HG02938 (cell line): Measurements from ENCODE around the gene FOXL1.

Experiments used
- ATAC-seq: cut with Tn5 transposase; IDR thresholded peaks from one replicate; pipeline ENCODE4 v1.9.1; 2021; ENCODE audit warnings: mild to moderate bottlenecking, moderate library complexity; ENCODE audit not compliant: unreplicated experiment

The FOXL1 gene

DNA sequence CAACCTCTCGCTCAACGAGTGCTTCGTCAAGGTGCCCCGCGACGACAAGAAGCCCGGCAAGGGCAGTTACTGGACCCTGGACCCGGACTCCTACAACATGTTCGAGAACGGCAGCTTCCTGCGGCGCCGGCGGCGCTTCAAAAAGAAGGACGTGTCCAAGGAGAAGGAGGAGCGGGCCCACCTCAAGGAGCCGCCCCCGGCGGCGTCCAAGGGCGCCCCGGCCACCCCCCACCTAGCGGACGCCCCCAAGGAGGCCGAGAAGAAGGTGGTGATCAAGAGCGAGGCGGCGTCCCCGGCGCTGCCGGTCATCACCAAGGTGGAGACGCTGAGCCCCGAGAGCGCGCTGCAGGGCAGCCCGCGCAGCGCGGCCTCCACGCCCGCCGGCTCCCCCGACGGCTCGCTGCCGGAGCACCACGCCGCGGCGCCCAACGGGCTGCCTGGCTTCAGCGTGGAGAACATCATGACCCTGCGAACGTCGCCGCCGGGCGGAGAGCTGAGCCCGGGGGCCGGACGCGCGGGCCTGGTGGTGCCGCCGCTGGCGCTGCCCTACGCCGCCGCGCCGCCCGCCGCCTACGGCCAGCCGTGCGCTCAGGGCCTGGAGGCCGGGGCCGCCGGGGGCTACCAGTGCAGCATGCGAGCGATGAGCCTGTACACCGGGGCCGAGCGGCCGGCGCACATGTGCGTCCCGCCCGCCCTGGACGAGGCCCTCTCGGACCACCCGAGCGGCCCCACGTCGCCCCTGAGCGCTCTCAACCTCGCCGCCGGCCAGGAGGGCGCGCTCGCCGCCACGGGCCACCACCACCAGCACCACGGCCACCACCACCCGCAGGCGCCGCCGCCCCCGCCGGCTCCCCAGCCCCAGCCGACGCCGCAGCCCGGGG, 10.4 kb upstream of the FOXL1 start:
- no peak for ATAC-seq

- ATAC-seq = no peak
Observed at GRCh38 chr16:86568677-86569623, 9.4 kb upstream of the FOXL1 start.

GRCh38 chr16:86569701-86570447, 8.5 kb upstream of the FOXL1 start:
- no peak for ATAC-seq

DNA sequence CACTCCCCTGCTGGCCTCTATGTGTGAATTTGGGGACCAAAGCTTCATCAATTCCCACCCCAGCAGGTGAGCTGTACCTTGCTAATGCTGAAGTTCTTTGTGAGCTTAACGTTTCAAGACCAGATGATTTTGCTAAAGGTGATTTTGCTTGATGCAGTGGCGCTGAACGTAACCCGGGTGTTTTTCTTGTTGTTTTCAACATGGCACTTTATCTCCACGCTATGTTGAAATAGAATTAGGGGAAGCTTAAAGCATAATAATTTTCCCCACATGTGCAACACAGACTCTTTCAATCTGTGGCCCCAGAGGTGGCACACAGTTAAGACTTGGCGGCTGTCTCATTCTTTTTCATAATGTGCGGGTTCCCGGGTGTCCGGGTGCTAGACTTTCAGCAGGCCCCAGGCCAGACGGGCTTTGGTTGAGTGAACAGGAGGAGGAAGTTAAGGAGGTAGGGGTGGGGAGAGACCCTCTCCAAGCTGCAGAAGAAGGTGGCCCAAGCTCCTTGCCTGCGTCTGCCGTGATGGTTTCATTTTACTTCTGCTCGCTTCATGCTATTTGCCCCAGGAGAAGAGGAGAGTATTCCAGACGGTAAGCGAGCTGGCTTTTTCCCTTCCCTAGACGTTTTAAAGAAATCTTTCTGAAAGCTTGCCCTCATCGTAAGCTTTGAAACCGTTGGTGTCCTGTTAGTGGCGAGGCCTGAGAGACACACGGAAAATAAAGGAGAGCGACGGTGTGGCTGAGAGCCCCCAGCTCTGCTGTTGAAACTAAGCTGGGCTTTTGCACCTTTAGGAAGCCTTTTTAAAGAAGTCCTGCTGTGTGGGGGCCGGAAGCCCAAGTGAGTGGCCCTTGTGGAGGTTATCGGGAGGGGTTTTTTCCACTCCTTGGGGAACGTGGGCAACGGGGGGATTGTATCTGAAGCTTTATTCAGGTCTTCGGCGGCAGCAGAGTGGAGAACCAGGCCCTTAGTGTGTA, 7.5 kb upstream of the FOXL1 start:
- ATAC-seq = no peak

DNA sequence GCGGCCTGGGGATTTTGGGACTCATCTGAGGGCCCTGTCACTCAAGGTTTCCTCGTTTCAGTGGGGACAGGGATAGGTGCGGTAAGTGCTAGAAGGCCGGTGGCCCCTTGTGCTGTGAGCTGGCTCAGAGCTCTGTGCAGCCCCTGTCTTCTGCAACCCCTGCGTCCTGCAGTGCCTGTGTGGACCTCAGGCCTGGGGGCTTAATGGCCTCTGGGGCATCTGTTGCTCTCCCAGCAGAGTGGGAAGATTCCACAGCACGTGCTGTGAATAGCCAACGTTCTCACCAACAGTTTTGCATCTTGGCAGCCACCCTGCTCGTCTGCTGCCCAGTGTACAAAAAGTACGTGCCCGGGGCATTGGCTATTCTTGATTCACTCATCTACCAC, 6.8 kb upstream of the FOXL1 start:
- no peak for ATAC-seq

- ATAC-seq = no peak
Observed at GRCh38 chr16:86572041-86572521, 6.3 kb upstream of the FOXL1 start.

GRCh38 chr16:86572606-86573005, 5.7 kb upstream of the FOXL1 start:
- no peak for ATAC-seq

DNA sequence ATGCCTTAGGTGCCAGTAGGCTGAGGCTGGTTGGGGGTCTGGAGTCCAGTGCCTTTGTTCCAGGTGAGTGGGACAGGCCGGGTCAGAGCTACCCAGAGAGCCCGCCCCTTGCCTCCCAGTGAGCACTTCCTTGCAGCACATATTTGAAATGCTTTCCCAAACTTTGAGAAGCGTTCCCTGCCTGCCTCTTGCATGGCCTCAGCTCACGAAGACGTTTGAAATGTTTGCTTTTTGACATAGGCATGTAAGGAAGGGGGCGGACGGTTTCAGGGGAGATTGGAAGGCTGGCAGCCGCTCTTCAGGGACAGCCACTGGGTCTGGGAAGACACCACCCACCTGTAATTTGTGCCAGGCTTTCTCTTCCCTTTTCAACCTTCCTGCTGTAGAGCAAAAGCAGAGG, 5.1 kb upstream of the FOXL1 start:
- ATAC-seq = no peak

GRCh38 chr16:86573646-86574508, 4.5 kb upstream of the FOXL1 start:
- ATAC-seq = no peak

DNA sequence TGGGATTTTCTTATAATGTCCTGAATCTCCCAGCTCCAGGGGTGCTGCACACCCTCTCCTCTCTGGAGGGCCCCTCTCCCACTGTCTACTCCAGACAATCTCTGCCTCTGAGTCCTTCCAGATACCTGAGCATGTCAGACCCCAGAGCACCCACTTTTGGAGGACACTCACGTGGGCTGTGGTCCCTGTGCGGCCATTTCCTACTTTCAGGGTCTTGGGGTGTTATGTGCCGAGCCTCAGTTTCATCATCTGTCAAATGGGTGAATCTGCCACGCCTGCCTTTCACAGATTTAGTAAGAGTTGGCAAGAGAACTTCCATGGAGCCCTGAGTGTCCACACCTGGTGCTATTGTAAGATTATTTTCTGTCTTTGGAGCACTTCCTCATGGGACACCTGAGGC, 3.7 kb upstream of the FOXL1 start:
- no peak for ATAC-seq

GRCh38 chr16:86575095-86575685, 3.2 kb upstream of the FOXL1 start:
- ATAC-seq = no peak

DNA sequence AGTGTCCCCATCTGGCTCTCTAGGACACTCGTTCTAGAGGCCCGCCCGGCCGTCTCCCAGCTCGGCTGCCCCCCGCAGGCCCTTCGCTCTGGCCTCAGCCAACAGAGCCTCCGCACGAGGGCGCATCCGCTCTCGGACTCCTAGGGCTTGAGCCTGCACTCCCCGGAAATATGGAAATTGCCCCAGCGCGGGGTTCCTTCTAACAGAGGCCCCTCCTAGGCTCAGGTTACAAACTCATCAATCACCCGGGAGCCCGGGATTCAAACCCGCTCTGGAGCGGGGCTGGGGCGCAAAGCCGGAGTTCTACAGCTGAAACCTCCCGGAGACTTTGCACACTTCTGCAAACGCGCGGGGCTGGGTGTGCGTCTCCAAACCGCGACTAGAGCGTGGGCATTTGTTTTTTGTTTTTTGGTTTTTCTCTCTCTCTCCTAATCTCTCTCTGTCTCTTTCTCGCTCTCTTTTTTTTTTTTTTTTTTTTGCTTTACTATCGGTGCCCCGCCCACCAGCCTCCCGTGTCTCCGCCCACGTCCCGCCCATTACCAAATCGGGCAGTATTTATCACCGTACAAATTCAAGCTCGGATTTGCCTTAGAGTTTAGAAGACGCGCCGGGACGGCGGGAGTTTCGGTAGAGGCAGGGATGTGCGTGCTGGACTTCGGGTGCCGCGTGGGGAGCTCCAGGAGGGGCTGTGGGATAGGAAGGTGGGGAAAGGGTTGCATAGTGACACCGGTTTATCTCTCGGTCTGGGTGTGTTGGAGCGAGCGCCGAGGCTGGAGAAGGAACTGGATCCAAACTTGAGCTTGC, 2.4 kb upstream of the FOXL1 start:
- no peak for ATAC-seq

GRCh38 chr16:86576591-86577313, 1.6 kb upstream of the FOXL1 start:
- no peak for ATAC-seq

GRCh38 chr16:86577314-86577971, 906 bp upstream of the FOXL1 start:
- no peak for ATAC-seq

DNA sequence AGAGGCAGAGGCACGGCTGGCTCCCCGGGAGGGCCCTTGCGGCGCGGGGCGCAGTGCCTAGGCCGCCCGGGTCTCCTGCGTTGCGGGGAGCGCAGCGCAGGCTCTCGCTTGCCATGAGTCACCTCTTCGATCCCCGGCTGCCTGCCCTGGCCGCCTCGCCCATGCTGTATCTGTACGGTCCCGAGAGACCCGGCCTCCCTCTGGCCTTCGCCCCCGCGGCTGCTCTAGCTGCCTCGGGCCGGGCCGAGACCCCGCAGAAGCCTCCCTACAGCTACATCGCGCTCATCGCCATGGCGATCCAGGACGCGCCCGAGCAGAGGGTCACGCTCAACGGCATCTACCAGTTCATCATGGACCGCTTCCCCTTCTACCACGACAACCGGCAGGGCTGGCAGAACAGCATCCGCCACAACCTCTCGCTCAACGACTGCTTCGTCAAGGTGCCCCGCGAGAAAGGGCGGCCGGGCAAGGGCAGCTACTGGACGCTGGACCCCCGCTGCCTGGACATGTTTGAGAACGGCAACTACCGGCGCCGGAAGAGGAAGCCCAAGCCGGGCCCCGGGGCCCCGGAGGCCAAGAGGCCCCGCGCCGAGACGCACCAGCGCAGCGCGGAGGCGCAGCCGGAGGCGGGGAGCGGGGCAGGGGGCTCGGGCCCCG, 390 bp downstream of the FOXL1 start:
- no peak for ATAC-seq
